HG02884 (cell line): ENCODE data around the gene PRKCD.
A peak's percentile ranks its signal among the peaks of the same experiment; 100 is the strongest.

Experiments
- ATAC-seq: cut with Tn5 transposase; IDR thresholded peaks from one replicate; pipeline ENCODE4 v1.9.1; 2021; ENCODE audit warnings: mild to moderate bottlenecking, moderate library complexity; ENCODE audit not compliant: unreplicated experiment

PRKCD gene

DNA sequence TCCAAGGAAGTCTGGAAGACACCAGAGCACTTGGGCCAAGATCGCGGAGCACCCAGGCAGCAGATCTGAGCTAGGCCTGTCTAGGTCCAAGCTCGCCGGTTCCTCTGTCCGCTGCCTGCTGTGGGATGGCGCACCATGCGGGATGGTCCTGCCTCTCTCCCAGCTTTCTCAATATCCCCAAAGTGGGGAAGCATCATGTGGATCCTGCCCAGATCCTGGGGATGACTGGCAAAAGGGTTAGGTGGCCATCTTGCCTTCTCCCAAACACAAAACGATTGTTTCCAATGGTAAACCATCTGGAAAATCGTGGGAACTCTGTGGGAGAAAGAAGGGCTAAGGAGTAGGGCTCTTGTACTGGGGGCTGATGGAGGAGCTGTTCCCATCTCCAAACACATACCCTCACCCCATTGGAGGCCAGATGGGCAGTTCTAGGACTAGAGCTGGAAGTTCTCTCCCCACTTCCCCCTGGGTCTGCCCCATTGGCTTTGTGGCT, 8.9 kb downstream of the PRKCD start:
- no peak for ATAC-seq

DNA sequence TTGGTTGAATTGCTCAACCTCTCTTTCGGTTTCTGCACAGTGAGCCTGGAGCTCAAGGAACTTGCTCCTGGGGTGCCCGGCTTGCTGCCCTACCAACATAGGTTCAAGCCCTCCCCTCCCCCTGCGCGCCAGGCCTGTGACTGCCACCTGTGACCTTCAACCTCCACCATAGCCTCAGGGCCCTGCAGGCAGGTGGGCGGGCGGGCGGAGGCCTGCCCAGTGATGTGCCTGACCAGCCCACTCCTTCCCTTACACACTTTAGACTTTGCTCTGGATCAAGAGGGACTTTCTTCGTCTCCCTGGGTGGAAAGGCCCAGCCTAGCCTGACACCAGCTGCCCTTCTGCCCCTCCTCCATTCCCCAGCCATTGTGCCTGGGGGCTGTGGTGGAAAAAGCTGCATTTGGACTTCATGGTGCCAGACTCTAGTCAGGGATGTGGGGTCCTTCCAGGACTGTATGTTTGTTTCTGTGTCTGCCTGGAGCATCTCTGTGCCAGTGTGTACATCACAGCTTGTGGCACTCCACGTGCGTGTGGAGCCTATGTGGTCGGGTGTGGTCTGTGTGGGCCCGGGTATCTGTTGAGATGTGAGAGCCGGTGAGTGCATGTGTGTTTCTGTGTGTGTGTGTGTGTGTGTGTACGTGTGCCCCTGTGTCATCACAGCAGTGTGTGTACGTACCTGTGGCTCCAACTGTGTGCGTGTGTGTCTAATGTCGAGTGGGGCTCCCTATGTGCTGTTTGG, 9.5 kb downstream of the PRKCD start:
- ATAC-seq: no peak

GRCh38 chr3:53171064-53171418, 10.0 kb downstream of the PRKCD start:
- ATAC-seq: no peak

DNA sequence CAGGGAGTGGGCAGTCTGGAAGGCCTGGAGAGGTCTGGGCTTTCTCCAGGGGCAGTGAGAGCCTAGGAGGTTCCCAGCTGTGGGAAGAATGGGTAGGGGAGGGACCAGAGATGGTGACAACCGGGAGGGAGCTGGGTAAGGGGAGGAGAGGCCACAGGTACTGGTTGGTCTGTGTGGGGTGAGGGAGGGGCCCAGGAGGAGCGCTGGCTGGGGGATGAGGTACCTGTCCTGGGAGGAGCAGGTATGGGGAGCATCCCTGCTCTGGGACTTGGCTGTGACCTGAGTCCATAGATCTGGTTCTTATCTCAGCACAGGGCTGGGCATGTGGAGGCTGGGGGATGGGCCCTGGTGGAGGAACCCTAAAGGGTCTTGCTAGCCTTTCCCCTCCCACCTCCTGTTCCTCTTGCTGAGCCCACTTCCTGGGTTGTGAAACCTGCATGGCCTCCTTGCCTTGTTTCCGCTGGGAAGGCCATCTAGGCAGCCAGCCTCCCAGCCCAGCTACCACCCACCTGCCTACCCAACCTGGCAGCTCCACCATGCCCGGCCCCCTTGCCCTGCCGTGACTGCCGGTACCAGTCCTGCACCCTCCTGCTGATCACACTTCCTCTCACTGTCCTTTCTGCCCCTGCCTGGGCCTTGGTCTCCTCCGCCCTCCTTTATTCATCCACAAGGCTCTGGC, 11.0 kb downstream of the PRKCD start:
- no peak for ATAC-seq

GRCh38 chr3:53173107-53173506, 12.1 kb downstream of the PRKCD start:
- no peak for ATAC-seq

- no peak for ATAC-seq
Observed at GRCh38 chr3:53174346-53175250, 13.6 kb downstream of the PRKCD start.

DNA sequence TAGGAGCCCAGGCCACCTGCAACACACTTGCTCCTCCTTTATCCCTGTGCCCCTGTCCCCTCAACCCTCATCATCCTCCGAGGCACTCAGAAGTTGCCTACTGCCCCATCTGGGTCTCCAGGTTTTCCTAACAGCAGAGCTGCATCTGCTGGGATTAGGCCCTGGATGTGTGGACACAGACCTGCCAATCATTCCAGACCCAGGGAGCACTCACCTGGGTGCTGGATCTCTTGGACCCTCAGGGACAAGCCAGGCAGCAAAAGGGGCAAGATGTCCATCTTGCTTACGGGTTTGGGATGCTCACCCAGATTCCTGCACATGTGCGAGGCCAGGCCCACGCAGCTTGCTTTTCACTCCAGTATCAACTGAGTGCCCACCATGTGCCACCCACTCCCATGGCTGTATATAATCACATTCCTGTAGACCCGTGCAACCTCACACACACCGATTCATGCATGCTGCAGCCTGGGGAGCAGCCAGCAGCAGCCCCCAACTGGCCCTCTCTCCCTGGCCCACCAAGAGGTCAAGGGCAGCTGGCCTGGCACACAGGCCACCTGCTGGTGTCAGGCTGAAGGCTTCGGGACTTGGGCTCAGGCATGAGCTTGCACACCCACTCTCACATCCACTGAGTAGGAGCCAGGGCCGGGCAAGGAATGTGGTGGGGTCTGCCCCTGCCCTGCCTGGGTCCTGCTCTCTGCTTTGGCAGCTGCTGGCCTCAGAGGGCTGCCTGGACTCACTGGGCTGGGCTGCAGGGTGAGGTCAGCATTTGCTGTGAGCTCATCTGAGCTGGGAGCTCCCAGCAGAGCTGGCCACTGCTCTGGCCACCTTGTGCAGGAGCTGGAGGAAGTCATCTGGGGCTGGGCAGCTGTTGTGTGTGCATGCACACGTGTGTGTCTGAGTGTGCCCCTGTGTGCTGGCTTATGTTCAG, 14.9 kb downstream of the PRKCD start:
- no peak for ATAC-seq

- ATAC-seq: no peak
Observed at GRCh38 chr3:53178246-53178645, 17.2 kb downstream of the PRKCD start.

- ATAC-seq: no peak
Observed at GRCh38 chr3:53179580-53179979, 18.6 kb downstream of the PRKCD start.

DNA sequence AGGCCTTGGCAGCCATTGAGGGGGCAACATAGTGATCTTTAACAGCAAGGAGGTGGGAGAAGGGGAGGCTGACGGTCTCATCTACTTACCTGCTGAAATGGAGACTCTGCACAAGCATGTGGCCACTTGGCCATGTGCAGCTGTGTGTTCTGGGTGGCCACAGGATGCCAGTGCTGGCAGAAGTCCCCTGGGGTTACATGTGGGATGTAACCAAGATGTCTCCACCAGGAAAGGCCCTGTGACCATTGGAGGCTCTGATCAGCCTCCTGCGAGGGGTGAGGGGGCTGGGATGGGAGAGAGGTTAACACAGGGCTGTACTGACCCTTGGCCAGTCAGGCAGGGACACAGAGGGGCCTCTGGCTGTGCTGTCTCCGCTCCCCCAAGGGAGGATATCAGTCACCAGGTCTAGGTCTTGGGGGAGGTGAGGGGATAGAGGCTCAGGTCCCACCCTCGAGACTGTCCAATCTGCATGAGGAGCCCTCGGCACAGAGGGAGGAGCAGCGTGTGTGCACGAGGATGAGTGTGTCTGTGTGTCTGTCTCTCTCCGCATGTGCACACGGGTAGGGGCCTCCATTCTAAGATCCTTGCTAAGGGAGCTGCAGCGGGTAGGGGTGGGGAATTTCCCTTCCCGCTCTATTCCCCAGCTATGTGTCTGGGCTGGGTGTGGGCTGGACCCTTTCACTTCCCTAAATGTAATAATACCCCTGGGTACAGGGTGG, 19.5 kb downstream of the PRKCD start:
- ATAC-seq: peak; percentile 96

DNA sequence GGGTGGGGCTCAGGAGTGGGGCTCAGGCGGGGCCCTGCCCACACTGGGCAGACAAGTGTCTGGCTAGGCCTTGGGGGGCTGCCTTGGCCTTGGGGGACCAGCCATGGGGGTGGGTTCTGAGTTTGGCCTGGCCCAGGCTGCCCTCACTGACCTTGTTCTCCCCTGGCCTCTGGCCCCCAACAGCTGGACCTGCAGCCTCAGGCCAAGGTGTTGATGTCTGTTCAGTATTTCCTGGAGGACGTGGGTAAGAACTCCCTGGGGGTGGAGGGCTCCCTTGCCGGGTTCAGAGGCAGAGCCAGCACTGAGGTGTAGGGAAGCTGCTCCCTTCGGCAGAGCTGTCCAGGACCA, 20.0 kb downstream of the PRKCD start:
- no peak for ATAC-seq

DNA sequence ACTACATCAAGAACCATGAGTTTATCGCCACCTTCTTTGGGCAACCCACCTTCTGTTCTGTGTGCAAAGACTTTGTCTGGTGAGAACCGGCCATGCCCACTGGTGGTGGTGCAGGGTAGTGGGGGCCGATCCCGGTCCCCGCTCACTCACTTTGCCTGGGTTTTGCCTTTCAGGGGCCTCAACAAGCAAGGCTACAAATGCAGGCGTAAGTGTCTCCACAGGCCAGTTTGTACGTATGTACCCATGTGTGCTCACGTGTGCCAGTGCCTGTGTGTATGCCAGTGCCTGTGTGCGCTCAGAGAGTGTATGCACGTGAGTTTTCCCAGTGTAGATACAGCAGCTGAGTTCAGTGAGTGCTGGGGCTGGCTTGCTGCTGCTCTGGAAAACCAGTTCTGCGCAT, 20.5 kb downstream of the PRKCD start:
- no peak for ATAC-seq

- no peak for ATAC-seq
Observed at GRCh38 chr3:53182764-53183355, 21.9 kb downstream of the PRKCD start.

DNA sequence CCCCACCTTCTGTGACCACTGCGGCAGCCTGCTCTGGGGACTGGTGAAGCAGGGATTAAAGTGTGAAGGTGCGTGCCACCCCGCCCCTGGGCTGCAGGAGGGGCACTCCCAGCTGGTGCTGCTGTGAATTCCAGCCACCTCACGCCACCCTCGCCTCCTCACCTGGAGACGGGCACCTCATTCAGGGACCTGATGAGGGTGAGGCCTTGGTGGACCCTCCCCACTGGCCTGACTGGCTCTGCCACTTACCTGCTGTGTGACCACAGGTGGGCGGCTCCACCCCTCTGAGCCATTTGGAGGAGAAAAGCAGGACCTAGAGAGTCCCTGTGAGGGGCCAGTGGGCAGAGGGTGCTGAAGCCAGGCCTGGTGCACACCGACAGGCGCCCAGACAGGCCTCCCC, 22.5 kb downstream of the PRKCD start:
- ATAC-seq: no peak

DNA sequence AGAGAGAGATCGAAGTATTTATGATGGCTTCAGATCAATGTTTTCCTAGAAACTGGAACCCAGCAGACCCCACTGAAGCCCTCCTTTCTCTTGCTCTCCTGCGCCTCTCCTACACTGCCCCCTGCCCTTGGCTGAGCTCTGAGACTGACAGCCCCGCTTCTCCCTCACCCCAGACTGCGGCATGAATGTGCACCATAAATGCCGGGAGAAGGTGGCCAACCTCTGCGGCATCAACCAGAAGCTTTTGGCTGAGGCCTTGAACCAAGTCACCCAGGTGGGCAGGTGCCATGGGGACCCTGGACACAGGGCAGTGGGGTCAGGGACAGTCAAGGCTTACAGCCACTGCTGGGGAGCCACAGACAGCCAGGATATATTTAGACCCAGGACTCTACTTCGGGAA, 23.7 kb downstream of the PRKCD start:
- no peak for ATAC-seq

DNA sequence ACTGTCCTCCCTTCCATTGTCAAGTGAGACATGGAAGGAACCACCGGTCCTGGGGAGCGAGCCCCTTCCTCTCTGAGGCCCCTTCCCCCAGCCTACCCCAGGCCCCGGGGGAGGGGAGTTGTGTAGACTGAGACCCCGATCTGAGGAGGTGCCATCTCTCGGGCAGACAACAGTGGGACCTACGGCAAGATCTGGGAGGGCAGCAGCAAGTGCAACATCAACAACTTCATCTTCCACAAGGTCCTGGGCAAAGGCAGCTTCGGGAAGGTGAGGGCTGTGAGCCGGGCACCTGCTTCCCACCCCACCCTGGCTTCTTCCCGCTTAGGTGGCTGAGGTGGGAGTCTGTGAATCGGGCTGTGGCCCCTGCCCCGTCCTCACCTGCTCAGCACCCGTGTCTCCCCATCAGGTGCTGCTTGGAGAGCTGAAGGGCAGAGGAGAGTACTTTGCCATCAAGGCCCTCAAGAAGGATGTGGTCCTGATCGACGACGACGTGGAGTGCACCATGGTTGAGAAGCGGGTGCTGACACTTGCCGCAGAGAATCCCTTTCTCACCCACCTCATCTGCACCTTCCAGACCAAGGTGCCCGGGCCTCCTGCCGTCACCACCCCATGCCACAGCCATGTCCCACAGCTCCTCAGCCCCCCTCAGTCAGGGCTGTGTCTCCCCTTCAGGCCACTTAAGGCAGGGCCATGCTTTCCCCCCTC, 24.9 kb downstream of the PRKCD start:
- no peak for ATAC-seq

- no peak for ATAC-seq
Observed at GRCh38 chr3:53186726-53187125, 25.7 kb downstream of the PRKCD start.

GRCh38 chr3:53187430-53187829, 26.4 kb downstream of the PRKCD start:
- ATAC-seq: no peak

- ATAC-seq: no peak
Observed at GRCh38 chr3:53188136-53188685, 27.2 kb downstream of the PRKCD start.
